Heart left ventricle (tissue), 16 donors: ENCODE data around the gene CDKN3. TPM values are rescaled to one million over a fixed set of nuclear protein-coding genes. Genes with fewer than 3 reads are reported as not detected.

ENCODE experiments used
- ATAC-seq, 4 donors: fragments of 200-7000 bp; cut with Tn5 transposase; one replicate each; pipeline ENCODE4 v1.9.1; 2020 to 2022; ENCODE audit warnings: moderate library complexity in 4 of 4, mild to moderate bottlenecking in 3 of 4, moderate number of reproducible peaks in 1 of 4
- DNase-seq, 5 donors: peaks; one replicate each; pipeline ENCODE4 v3.0.0-alpha.2; 2020
- H3K27ac ChIP-seq, 12 donors: fragments of 200-600 bp; sonication (generic) in 4 of 12; one replicate each; pipeline versions ENCODE4 v1.5.0 to v1.8.0; 2016 to 2022; ENCODE audit warnings: mild to moderate bottlenecking in 2 of 12
- H3K27me3 ChIP-seq, 9 donors: fragments of 200-600 bp; sonication (generic) in 2 of 9; one replicate each; pipeline versions ENCODE4 v1.5.1 to v1.8.0; 2016 to 2022; ENCODE audit warnings: mild to moderate bottlenecking in 3 of 9
- H3K36me3 ChIP-seq, 9 donors: fragments of 200-600 bp; sonication (generic) in 2 of 9; one replicate each; pipeline versions ENCODE4 v1.5.0 to v1.8.0; 2018 to 2022; ENCODE audit warnings: mild to moderate bottlenecking in 2 of 9
- H3K4me1 ChIP-seq, 12 donors: fragments of 200-600 bp; sonication (generic) in 4 of 12; one replicate each; pipeline versions ENCODE4 v1.5.0 to v1.8.0; 2016 to 2022; ENCODE audit warnings: mild to moderate bottlenecking in 3 of 12
- H3K4me3 ChIP-seq, 12 donors: fragments of 200-600 bp; sonication (generic) in 4 of 12; one replicate each; pipeline versions ENCODE4 v1.5.0 to v1.8.0; 2017 to 2022; ENCODE audit warnings: mild to moderate bottlenecking in 9 of 12, moderate library complexity in 4 of 12
- H3K9me3 ChIP-seq, 12 donors: fragments of 200-600 bp; sonication (generic) in 4 of 12; one replicate each; pipeline versions ENCODE4 v1.5.0 to v1.8.0; 2016 to 2022; ENCODE audit warnings: mild to moderate bottlenecking in 1 of 12
- POLR2A ChIP-seq, 2 donors: fragments of 450-650 bp; IDR thresholded peaks; one replicate each; pipeline ENCODE4 v1.6.1; 2017; ENCODE audit warnings: antibody characterized with exemption in 2 of 2, mild to moderate bottlenecking in 2 of 2, moderate library complexity in 2 of 2
- WGBS, 4 donors: extraction: QIAGEN DNeasy Blood & Tissue Kit in 2 of 4; methylation state at CpG; one replicate each; pipeline versions ENCODE4 v1.1.5 to v1.1.7; 2013 to 2018; 5-methylcytosine and 5-hydroxymethylcytosine counted together
- intact Hi-C, 10 donors: fragments of 100-400 bp; cut with DNase I; formaldehyde crosslinking; loops; one replicate each; pipeline versions ENCODE4 v1.11.1 to v1.14.2; 2022
- polyA plus RNA-seq, 2 donors: library from polyadenylated mRNA; stranded (reverse); fragments of 200-250 nt; gene quantifications; one replicate each; pipeline ENCODE4 v1.2.3, GENCODE V29; 2013
- total RNA-seq, 9 donors: library from RNA; depleted of rRNA in 2 of 9; stranded (reverse); fragments of >200 nt in 2 of 9; fragmentation: NEBNext Ultra II Directional in 3 of 9; extraction: Animal tissue kit (Norgen Biotek cat#: 25700) in 3 of 9; gene quantifications; one replicate each; pipeline versions ENCODE4 v1.1.0 to v1.2.4, GENCODE V29; 2016 to 2023
- TF ChIP-seq, protein P1 (sequence below), 12 donors: fragments of 200-600 bp; sonication (generic) in 4 of 12; IDR thresholded peaks; one replicate each; pipeline versions ENCODE4 v1.5.0 to v1.8.0; 2018 to 2022; ENCODE audit warnings: antibody characterized with exemption in 12 of 12, mild to moderate bottlenecking in 5 of 12
- donor health status: ischemic (EF 13 %, LVEDD 7.1; RV severe dilation, severe dysfunction).
- donor health status: healthy with polysubstance abuse.
- donor health status: DM: no; HTN: yes; CAD: no.
- donor health status: DM: no; HTN: no; CAD: no.
- donor health status: ischemic (EF 25% LVEDD 6.9; RV normal size, moderate dysfunction).
- donor health status: ischemic (EF 25% LVEDD 5.7; RV mildly dilated, moderate dysfunction).
- donor health status: healthy.
- donor health status: DM: yes; HTN: yes; CAD: no.
- donor health status: ischemic (EF 35%, LVEDD 5.7; RV mildly dilated, moderate dysfunction).
- donor health status: nonischemic (EF 11% LVEDD 7.7; RV severe dilation, severe dysfunction).
- donor health status: DM: yes; HTN: yes; CAD: no.
- donor health status: PGD.
- donor health status: ischemic (EF 29% LVEDD 5.4; RV normal size, mild dysfunction).
- donor health status: nonischemic (EF 23%, LVEDD 6.1; RV moderate dilation, normal function).

CDKN3 gene
- total and polyA plus RNA-seq, 11 donors = 1.9 to 25.5 (median 4.4) TPM

DNA sequence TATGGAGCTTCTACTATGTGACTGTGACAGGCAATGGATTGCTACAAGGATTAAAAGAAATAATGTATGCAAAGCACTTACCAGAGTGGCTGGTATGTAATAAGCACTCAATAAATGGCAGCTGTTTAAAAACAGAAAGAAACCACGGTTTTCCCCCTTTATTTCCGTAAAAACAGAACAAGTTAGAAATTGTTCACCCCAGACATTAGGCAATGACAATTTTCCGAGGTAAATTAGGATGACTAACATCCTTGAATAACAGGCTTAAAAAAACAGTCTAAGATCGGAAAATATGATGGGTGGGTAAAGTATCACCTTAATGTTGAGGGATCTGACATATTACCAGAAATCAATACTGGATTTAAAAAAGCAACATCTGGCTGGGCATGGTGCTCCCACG lies 65.2 kb downstream of the CDKN3 start:
- Histone ChIP-seq H3K4me3 (no peak overlapping the region), H3K27me3 (no peaks in the 10 kb centered on the region), H3K4me1 (no peaks in the 10 kb centered on the region), H3K36me3 (no peaks in the 10 kb centered on the region), H3K9me3 (peaks cover 0 to 6% (median 0%) of the 10 kb centered on the region in 12 donors), H3K27ac (no peak overlapping the region)
- WGBS, 4 donors = 84 to 88% (median 84%) methylated on average over 5 of the region's 5 CpGs
- intact Hi-C loops = no loop called here
- TF ChIP-seq, protein P1, sequence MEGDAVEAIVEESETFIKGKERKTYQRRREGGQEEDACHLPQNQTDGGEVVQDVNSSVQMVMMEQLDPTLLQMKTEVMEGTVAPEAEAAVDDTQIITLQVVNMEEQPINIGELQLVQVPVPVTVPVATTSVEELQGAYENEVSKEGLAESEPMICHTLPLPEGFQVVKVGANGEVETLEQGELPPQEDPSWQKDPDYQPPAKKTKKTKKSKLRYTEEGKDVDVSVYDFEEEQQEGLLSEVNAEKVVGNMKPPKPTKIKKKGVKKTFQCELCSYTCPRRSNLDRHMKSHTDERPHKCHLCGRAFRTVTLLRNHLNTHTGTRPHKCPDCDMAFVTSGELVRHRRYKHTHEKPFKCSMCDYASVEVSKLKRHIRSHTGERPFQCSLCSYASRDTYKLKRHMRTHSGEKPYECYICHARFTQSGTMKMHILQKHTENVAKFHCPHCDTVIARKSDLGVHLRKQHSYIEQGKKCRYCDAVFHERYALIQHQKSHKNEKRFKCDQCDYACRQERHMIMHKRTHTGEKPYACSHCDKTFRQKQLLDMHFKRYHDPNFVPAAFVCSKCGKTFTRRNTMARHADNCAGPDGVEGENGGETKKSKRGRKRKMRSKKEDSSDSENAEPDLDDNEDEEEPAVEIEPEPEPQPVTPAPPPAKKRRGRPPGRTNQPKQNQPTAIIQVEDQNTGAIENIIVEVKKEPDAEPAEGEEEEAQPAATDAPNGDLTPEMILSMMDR (IDR thresholded peaks at IDR 0.05) = no peak
- TF ChIP-seq POLR2A (IDR thresholded peaks at IDR 0.05) = no peak
- DNase-seq (no peak), ATAC-seq (no peak)

DNA sequence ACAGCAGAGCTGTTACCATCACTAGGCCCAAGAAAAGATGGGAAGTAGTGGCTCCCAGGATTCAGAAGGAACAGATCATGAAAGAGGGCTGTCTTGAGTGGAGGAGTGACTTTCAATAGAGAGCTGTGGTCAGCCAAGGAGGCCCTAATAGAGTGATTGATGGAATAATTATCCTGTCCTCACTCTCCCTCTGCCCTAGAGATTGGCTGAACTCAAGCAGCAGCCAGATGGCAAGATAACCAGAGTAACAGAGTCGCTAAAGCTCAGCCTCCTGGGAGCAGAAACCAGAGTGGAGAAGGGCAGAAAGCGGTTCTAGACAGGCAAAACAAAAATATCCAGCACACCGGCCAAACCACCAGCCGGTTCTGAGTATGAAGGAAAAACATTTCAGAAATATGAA lies 68.8 kb downstream of the CDKN3 start:
- ATAC-seq (no peak), DNase-seq (no peak)
- H3K4me1 ChIP-seq = no peaks in the 10 kb centered on the region
- H3K9me3 ChIP-seq = peaks cover 0 to 15% (median 0%) of the 10 kb centered on the region in 12 donors
- WGBS, 4 donors = 70 to 81% (median 76%) methylated on average over 4 of the region's 4 CpGs
- H3K36me3 ChIP-seq = peaks cover 0 to 5% (median 0%) of the 10 kb centered on the region in 9 donors
- no peak overlapping the region for H3K27ac ChIP-seq
- H3K27me3 ChIP-seq = no peaks in the 10 kb centered on the region
- no peak overlapping the region for H3K4me3 ChIP-seq
- intact Hi-C loops = no loop called here
- TF ChIP-seq POLR2A (IDR thresholded peaks at IDR 0.05) = no peak
- TF ChIP-seq, protein P1 (IDR thresholded peaks at IDR 0.05) = no peak

DNA sequence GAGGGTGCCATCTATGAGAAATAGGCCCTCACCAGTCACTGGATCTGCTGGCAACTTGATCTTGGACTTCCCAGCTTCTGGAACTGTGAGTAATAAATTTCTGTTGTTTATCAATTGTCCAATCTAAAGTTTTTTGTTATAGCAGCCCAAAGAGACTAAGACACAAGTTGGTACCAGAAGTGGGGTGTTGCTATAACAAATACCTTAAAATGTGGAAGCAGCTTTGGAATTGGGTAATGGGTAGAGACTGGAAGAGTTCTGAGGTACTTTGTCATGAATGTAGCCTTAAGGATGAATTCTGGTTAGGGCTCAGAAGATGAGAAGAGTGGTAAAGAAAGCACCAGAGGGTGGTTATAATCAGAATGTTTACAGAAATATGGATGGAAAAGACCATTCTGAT lies 70.5 kb downstream of the CDKN3 start:
- DNase-seq = no peak
- H3K4me3 ChIP-seq = no peak overlapping the region
- H3K9me3 ChIP-seq = peaks cover 0 to 15% (median 0%) of the 10 kb centered on the region in 12 donors
- no peaks in the 10 kb centered on the region for H3K27me3 ChIP-seq
- intact Hi-C loops = no loop called here
- no peak overlapping the region for H3K27ac ChIP-seq
- no peak for ATAC-seq
- peaks cover 0 to 5% (median 0%) of the 10 kb centered on the region in 9 donors for H3K36me3 ChIP-seq
- peaks cover 0 to 13% (median 0%) of the 10 kb centered on the region in 12 donors for H3K4me1 ChIP-seq
- no peak for TF ChIP-seq POLR2A (IDR thresholded peaks at IDR 0.05)
- TF ChIP-seq, protein P1 (IDR thresholded peaks at IDR 0.05) = no peak

Other genes with a start within 250 kb of the CDKN3 start
- 100 to 1,000 TPM in 3 of 9 donors, 10 to 100 TPM in 6; 71.5 to 143 (median 94.5) TPM for gene CNIH1, start 44.4 kb downstream of the CDKN3 start, total RNA-seq
- 100 to 1,000 TPM in 1 of 2 donors, 10 to 100 TPM in 1; 40.3 to 190 TPM for gene CNIH1, start 44.4 kb downstream of the CDKN3 start, polyA plus RNA-seq
- gene GMFB, start 92.0 kb downstream of the CDKN3 start, total RNA-seq = 10 to 100 TPM; 18.8 to 35.8 (median 26.9) TPM
- 10 to 100 TPM in 1 of 2 donors, 1 to 10 TPM in 1; 5.0 to 20.4 TPM for gene GMFB, start 92.0 kb downstream of the CDKN3 start, polyA plus RNA-seq
- gene CGRRF1, start 112.9 kb downstream of the CDKN3 start, total RNA-seq = 10 to 100 TPM; 10.6 to 28.2 (median 16.6) TPM
- 10 to 100 TPM; 15.7 to 17.7 TPM for gene CGRRF1, start 112.9 kb downstream of the CDKN3 start, polyA plus RNA-seq
- 100 to 1,000 TPM in 8 of 9 donors, 10 to 100 TPM in 1; 95.7 to 247 (median 159) TPM for gene SAMD4A, start 170.1 kb downstream of the CDKN3 start, total RNA-seq
- 10 to 100 TPM; 45.0 to 63.6 TPM for gene SAMD4A, start 170.1 kb downstream of the CDKN3 start, polyA plus RNA-seq